ENCODE measurements around the gene NXPH2. TPM values are rescaled to one million over a fixed set of nuclear protein-coding genes. Genes with fewer than 3 reads are reported as not detected.
"Not testable (repeated sequence)": the region's sequence is repeated elsewhere in the genome, so short reads cannot be mapped to it uniquely, and the experiment has no call there.

Gene NXPH2
- total and polyA plus RNA-seq, 7 experiments from 2014 or later = not detected

DNA sequence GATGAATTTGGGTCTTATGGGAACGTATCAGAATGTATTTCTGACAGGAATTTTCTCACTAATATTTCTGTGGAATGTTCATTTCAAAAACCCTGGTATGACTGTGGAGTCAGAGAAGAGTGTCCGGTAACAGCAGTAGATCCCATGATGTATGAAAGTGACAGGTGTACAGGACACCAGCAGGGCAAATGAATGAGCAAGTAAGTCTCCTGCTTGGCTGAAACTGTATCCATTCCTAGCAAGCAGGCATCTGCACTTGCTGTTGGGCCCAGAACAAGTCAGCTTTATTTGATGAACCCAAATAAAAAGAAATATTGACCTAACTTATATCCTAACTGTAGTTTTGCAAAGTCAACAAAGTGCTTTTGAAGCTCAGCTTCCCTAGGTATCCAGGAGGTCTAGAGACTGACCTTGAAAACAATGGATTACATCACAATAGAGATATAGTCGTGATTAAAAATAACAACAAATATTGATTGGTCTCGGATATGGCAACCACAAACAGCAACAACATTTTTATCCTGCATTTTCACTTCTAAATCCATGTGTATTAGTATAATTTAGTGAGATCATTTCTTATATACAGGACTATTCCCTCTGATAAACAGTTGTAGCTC is 37.6 kb downstream of the NXPH2 start:
- Histone ChIP-seq H3K27me3 (ENCODE audit: control insufficient read depth in 2 of 2, insufficient read depth in 2 of 2, low read length in 2 of 2) (no peaks in the 10 kb centered on the region), H3K27ac (ENCODE audit: low read depth, low read length) (no peak overlapping the region), H3K4me1 (ENCODE audit: control insufficient read depth in 2 of 2, insufficient read depth in 2 of 2, low read length in 2 of 2) (no peaks in the 10 kb centered on the region), H3K4me3 (ENCODE audit: low read length) (no peak overlapping the region), H3K9me3 (ENCODE audit: control insufficient read depth in 2 of 3, low read length in 3 of 3) (no peaks in the 10 kb centered on the region), H3K36me3 (ENCODE audit: control insufficient read depth in 2 of 3, insufficient read depth in 3 of 3, low read length in 3 of 3) (no peaks in the 10 kb centered on the region)
- intact Hi-C loops (cut with micrococcal nuclease) = no loop called here
- DNase-seq (no peak), ATAC-seq (no peak)
- CTCF ChIA-PET = interaction anchor here (0.6 to 1.0 kb wide), 2 partner anchors 44 to 597 kb away, joined by 3 read pairs; no protein-coding TSS in a partner anchor
- H3K9me3 Mint-ChIP-seq = peaks cover 0 to 7% (median under 1%) of the 10 kb centered on the region in 11 donors
- no peaks in the 10 kb centered on the region for H3K4me1 Mint-ChIP-seq
- no peaks in the 10 kb centered on the region for H3K36me3 Mint-ChIP-seq
- POLR2A ChIA-PET = no interaction called here
- no peak overlapping the region for H3K27ac Mint-ChIP-seq
- H3K27me3 Mint-ChIP-seq = peaks cover 0 to 6% (median 4%) of the 10 kb centered on the region in 5 donors
- no peak overlapping the region for H3K4me3 Mint-ChIP-seq

DNA sequence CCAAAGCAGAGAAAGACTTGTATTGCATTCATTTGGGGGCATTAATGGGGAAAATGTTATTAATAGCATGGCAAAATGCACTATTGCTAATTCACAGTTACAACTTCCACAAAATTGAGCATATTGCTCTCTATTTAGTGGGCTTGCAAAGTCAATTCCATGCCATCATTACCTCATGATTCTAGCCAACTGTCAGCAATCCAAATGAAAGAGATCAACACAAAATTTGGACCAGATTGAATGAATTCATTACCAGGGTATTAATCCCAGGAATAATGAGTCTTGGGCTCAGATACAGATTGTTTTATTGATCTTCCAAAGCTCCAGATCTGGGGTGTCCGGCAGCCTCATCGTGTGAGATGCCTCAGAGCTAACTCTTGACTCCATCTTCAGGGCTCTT is 38.3 kb downstream of the NXPH2 start:
- intact Hi-C loops (cut with micrococcal nuclease) = no loop called here
- CTCF ChIA-PET = no interaction called here
- H3K4me3 ChIP-seq (ENCODE audit: low read length) = no peak overlapping the region
- no peaks in the 10 kb centered on the region for H3K4me1 ChIP-seq (ENCODE audit: control insufficient read depth in 2 of 2, insufficient read depth in 2 of 2, low read length in 2 of 2)
- no peaks in the 10 kb centered on the region for H3K27me3 ChIP-seq (ENCODE audit: control insufficient read depth in 2 of 2, insufficient read depth in 2 of 2, low read length in 2 of 2)
- POLR2A ChIA-PET = no interaction called here
- peaks cover 0 to 14% (median 5%) of the 10 kb centered on the region in 11 donors for H3K9me3 Mint-ChIP-seq
- ATAC-seq (no peak), DNase-seq (no peak)
- peaks cover 0 to 3% (median 0%) of the 10 kb centered on the region in 5 donors for H3K36me3 Mint-ChIP-seq
- H3K27ac ChIP-seq (ENCODE audit: low read depth, low read length) = no peak overlapping the region
- no peaks in the 10 kb centered on the region for H3K9me3 ChIP-seq (ENCODE audit: control insufficient read depth in 2 of 3, low read length in 3 of 3)
- H3K4me3 Mint-ChIP-seq = no peak overlapping the region
- H3K36me3 ChIP-seq (ENCODE audit: control insufficient read depth in 2 of 3, insufficient read depth in 3 of 3, low read length in 3 of 3) = no peaks in the 10 kb centered on the region
- H3K27ac Mint-ChIP-seq = no peak overlapping the region
- H3K4me1 Mint-ChIP-seq = no peaks in the 10 kb centered on the region
- peaks cover 0 to 6% (median 4%) of the 10 kb centered on the region in 5 donors for H3K27me3 Mint-ChIP-seq

DNA sequence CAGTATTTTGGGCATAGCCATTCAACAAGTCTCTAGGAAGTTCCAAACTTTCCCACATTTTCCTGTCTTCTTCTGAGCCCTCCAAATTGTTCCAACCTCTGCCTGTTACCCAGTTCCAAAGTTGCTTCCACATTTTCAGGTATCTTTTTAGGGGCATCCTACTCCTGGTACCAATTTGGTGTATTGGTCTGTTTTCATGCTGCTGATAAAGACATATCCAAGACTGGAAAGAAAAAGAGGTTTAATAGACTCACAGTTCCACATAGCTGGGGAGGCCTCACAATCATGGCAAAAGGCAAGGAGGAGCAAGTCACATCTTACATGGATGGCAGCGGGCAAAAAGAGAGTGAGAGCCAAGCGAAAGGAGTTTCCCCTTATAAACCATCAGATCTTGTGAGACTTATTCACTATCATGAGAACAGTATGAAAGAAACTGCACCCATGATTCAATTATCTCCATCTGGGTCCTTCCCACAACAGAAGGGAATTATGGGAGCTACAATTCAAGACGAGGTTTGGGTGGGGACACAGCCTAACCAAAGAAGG is 43.1 kb downstream of the NXPH2 start:
- intact Hi-C loops (cut with micrococcal nuclease); H3K4me1 ChIP-seq (ENCODE audit: control insufficient read depth in 2 of 2, insufficient read depth in 2 of 2, low read length in 2 of 2); DNase-seq; H3K27me3 ChIP-seq (ENCODE audit: control insufficient read depth in 2 of 2, insufficient read depth in 2 of 2, low read length in 2 of 2); ATAC-seq; POLR2A ChIA-PET; H3K27ac ChIP-seq (ENCODE audit: low read depth, low read length); CTCF ChIA-PET; H3K36me3 ChIP-seq (ENCODE audit: control insufficient read depth in 2 of 3, insufficient read depth in 3 of 3, low read length in 3 of 3); H3K4me3 ChIP-seq (ENCODE audit: low read length); H3K27ac Mint-ChIP-seq; H3K4me3 Mint-ChIP-seq; H3K4me1 Mint-ChIP-seq; H3K36me3 Mint-ChIP-seq; H3K9me3 ChIP-seq (ENCODE audit: control insufficient read depth in 2 of 3, low read length in 3 of 3): not testable (repeated sequence)
- Mint-ChIP-seq H3K9me3 (peaks cover 12 to 39% (median 20%) of the 10 kb centered on the region in 11 donors), H3K27me3 (peaks cover 0 to 17% (median 14%) of the 10 kb centered on the region in 5 donors)

DNA sequence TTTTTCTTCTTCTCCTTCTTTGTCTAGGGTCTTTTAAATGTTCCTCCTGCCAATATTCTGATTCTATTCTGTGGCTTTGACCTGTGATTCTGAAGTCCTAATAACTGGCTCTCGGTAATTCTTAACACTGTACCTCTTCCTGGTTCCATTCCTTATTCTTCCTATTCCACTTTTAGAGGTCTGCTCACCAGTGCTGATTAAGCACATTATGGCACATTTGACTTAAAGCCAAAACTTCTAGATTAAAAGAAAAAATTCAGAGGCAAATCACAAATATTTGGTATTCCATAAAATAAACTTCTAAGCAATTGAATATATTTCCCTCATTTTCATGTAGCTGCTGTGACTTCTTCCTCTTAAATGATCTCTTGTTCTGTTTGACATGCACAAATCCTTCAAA is 47.5 kb downstream of the NXPH2 start:
- ChIA-PET POLR2A (no interaction called here), CTCF (no interaction called here)
- Histone ChIP-seq H3K4me1 (ENCODE audit: control insufficient read depth in 2 of 2, insufficient read depth in 2 of 2, low read length in 2 of 2) (no peaks in the 10 kb centered on the region), H3K9me3 (ENCODE audit: control insufficient read depth in 2 of 3, low read length in 3 of 3) (no peaks in the 10 kb centered on the region), H3K36me3 (ENCODE audit: control insufficient read depth in 2 of 3, insufficient read depth in 3 of 3, low read length in 3 of 3) (no peaks in the 10 kb centered on the region), H3K27ac (ENCODE audit: low read depth, low read length) (no peak overlapping the region), H3K4me3 (ENCODE audit: low read length) (no peak overlapping the region), H3K27me3 (ENCODE audit: control insufficient read depth in 2 of 2, insufficient read depth in 2 of 2, low read length in 2 of 2) (no peaks in the 10 kb centered on the region)
- Mint-ChIP-seq H3K36me3 (peaks cover 0 to 3% (median 0%) of the 10 kb centered on the region in 5 donors), H3K4me3 (no peak overlapping the region), H3K27ac (no peak overlapping the region), H3K4me1 (no peaks in the 10 kb centered on the region), H3K9me3 (peaks cover 10 to 32% (median 22%) of the 10 kb centered on the region in 11 donors), H3K27me3 (peaks cover 0 to 20% (median 17%) of the 10 kb centered on the region in 5 donors)
- DNase-seq (no peak), ATAC-seq (no peak)
- intact Hi-C loops (cut with micrococcal nuclease) = no loop called here

DNA sequence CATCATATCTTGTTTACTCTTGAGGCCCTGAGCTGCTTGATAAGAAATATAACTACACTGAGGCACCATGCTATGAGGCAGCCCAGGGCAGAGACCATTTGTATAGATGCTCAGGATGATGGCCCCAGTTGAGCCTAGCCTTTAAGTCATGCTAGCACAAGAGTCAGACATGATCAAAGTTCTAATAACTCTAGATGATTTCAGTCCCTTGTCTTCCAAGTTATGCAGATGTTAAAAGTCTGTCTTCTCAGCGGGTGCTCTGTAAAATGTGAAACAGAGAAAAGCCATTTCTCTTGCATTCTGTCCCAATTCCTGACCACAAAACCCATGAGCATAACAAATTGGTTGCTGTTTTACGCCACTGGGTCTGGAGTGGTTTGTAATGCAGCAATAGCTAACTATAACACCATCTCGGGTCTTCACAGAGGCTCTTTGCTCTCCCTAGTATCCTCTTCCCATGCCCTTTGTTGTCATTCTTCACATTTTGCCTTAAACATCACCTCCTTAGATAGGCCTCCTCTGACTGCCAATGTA is 49.6 kb downstream of the NXPH2 start:
- no peak overlapping the region for H3K4me3 ChIP-seq (ENCODE audit: low read length)
- ChIA-PET CTCF (no interaction called here), POLR2A (no interaction called here)
- no peaks in the 10 kb centered on the region for H3K4me1 ChIP-seq (ENCODE audit: control insufficient read depth in 2 of 2, insufficient read depth in 2 of 2, low read length in 2 of 2)
- Mint-ChIP-seq H3K4me1 (no peaks in the 10 kb centered on the region), H3K9me3 (peaks cover 11 to 21% (median 13%) of the 10 kb centered on the region in 11 donors), H3K27me3 (peaks cover 0 to 20% (median 17%) of the 10 kb centered on the region in 5 donors), H3K36me3 (no peaks in the 10 kb centered on the region), H3K27ac (no peak overlapping the region), H3K4me3 (no peak overlapping the region)
- no peak for DNase-seq
- no peak overlapping the region for H3K27ac ChIP-seq (ENCODE audit: low read depth, low read length)
- H3K27me3 ChIP-seq (ENCODE audit: control insufficient read depth in 2 of 2, insufficient read depth in 2 of 2, low read length in 2 of 2) = no peaks in the 10 kb centered on the region
- H3K9me3 ChIP-seq (ENCODE audit: control insufficient read depth in 2 of 3, low read length in 3 of 3) = no peaks in the 10 kb centered on the region
- no peaks in the 10 kb centered on the region for H3K36me3 ChIP-seq (ENCODE audit: control insufficient read depth in 2 of 3, insufficient read depth in 3 of 3, low read length in 3 of 3)
- intact Hi-C loops (cut with micrococcal nuclease) = no loop called here
- no peak for ATAC-seq

DNA sequence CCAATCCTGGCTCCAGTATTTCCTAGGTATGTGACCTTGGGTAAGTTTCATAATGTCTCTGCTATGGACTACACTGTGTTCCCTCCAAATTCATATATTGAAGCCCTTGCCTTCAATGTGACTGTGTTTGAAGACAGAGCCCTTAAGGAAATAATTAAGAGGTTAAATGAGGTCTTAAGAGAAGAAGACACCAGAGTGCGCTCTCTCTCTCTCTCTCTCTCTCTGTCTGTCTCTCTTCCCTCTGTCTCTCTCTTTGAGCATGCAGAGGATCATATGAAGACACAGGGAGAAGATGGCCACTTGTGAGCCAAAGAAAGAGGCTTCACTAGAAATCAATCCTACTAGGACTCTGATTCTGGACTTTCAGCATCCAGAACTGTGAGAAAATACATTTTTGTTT is 52.2 kb downstream of the NXPH2 start:
- Mint-ChIP-seq H3K27ac (no peak overlapping the region), H3K9me3 (peaks cover 0 to 5% (median 2%) of the 10 kb centered on the region in 11 donors), H3K4me1 (no peaks in the 10 kb centered on the region), H3K36me3 (no peaks in the 10 kb centered on the region), H3K4me3 (no peak overlapping the region), H3K27me3 (peaks cover 0 to 15% (median 11%) of the 10 kb centered on the region in 5 donors)
- Histone ChIP-seq H3K4me1 (ENCODE audit: control insufficient read depth in 2 of 2, insufficient read depth in 2 of 2, low read length in 2 of 2) (no peaks in the 10 kb centered on the region), H3K9me3 (ENCODE audit: control insufficient read depth in 2 of 3, low read length in 3 of 3) (no peaks in the 10 kb centered on the region), H3K27me3 (ENCODE audit: control insufficient read depth in 2 of 2, insufficient read depth in 2 of 2, low read length in 2 of 2) (no peaks in the 10 kb centered on the region), H3K4me3 (ENCODE audit: low read length) (no peak overlapping the region), H3K36me3 (ENCODE audit: control insufficient read depth in 2 of 3, insufficient read depth in 3 of 3, low read length in 3 of 3) (no peaks in the 10 kb centered on the region), H3K27ac (ENCODE audit: low read depth, low read length) (no peak overlapping the region)
- DNase-seq (no peak), ATAC-seq (no peak)
- ChIA-PET CTCF (no interaction called here), POLR2A (no interaction called here)
- intact Hi-C loops (cut with micrococcal nuclease) = no loop called here

DNA sequence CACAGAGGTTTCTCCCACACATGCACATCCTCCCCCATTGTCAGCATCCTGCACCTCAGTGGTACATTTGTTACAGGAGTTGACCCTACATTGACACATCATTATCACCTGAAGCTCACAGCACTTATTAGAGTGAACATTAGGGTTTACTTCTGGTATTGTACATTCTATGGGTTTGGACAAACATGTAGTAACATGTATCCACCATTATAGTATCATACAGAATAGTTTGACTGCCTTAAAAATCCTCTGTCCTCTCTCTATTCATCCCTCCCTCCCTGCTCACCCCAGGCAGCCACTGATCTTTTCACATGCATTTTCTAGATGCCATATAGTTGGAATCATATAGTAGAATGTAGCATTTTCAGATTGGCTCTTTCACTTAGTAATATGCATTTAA is 53.5 kb downstream of the NXPH2 start:
- DNase-seq (no peak), ATAC-seq (no peak)
- H3K4me1 ChIP-seq (ENCODE audit: control insufficient read depth in 2 of 2, insufficient read depth in 2 of 2, low read length in 2 of 2) = no peaks in the 10 kb centered on the region
- no peak overlapping the region for H3K4me3 ChIP-seq (ENCODE audit: low read length)
- Mint-ChIP-seq H3K27ac (no peak overlapping the region), H3K9me3 (peaks cover 0 to 5% (median 2%) of the 10 kb centered on the region in 11 donors), H3K27me3 (peaks cover 0 to 10% (median 5%) of the 10 kb centered on the region in 5 donors), H3K4me1 (no peaks in the 10 kb centered on the region), H3K36me3 (no peaks in the 10 kb centered on the region), H3K4me3 (no peak overlapping the region)
- ChIA-PET POLR2A (no interaction called here), CTCF (no interaction called here)
- H3K27ac ChIP-seq (ENCODE audit: low read depth, low read length) = no peak overlapping the region
- no peaks in the 10 kb centered on the region for H3K9me3 ChIP-seq (ENCODE audit: control insufficient read depth in 2 of 3, low read length in 3 of 3)
- H3K27me3 ChIP-seq (ENCODE audit: control insufficient read depth in 2 of 2, insufficient read depth in 2 of 2, low read length in 2 of 2) = no peaks in the 10 kb centered on the region
- intact Hi-C loops (cut with micrococcal nuclease) = no loop called here
- H3K36me3 ChIP-seq (ENCODE audit: control insufficient read depth in 2 of 3, insufficient read depth in 3 of 3, low read length in 3 of 3) = no peaks in the 10 kb centered on the region
